ENCODE measurements around the gene ITGB7. TPM values are rescaled to one million over a fixed set of nuclear protein-coding genes. Genes with fewer than 3 reads are reported as not detected.
A peak's percentile ranks its signal among the peaks of the same experiment; 100 is the strongest.

The ITGB7 gene
- total and polyA plus RNA-seq, 12 donors = 0.33 to 7.4 (median 3.7) TPM

GRCh38 chr12:53147653-53148052 lies 59.4 kb downstream of the ITGB7 start:
- Histone ChIP-seq H3K4me3 (no peak overlapping the region), H3K9me3 (replicated peaks in 1 of 3) (no peaks in the 10 kb centered on the region), H3K4me1 (replicated peaks in 1 of 2) (no peaks in the 10 kb centered on the region), H3K27ac (no peak overlapping the region), H3K36me3 (replicated peaks in 1 of 2) (no peaks in the 10 kb centered on the region), H3K27me3 (no peaks in the 10 kb centered on the region)
- intact Hi-C loops (cut with DNase I) = no loop called here
- DNase-seq = no peak
- WGBS, 4 donors = 73 to 86% (median 86%) methylated on average over 15 of the region's 15 CpGs
- TF ChIP-seq CTCF (IDR thresholded peaks at IDR 0.05) (no peak), POLR2A (IDR thresholded peaks at IDR 0.05) (no peak)

GRCh38 chr12:53147181-53147580 lies 59.9 kb downstream of the ITGB7 start:
- 79 to 82% (median 80%) methylated on average over 5 of the region's 5 CpGs for WGBS, 4 donors
- no peak overlapping the region for H3K27ac ChIP-seq
- no peak for TF ChIP-seq CTCF (IDR thresholded peaks at IDR 0.05)
- TF ChIP-seq POLR2A (IDR thresholded peaks at IDR 0.05) = no peak
- H3K36me3 ChIP-seq (replicated peaks in 1 of 2) = no peaks in the 10 kb centered on the region
- H3K4me3 ChIP-seq = no peak overlapping the region
- DNase-seq = no peak
- intact Hi-C loops (cut with DNase I) = no loop called here
- no peaks in the 10 kb centered on the region for H3K4me1 ChIP-seq (replicated peaks in 1 of 2)
- no peaks in the 10 kb centered on the region for H3K9me3 ChIP-seq (replicated peaks in 1 of 3)
- H3K27me3 ChIP-seq = no peaks in the 10 kb centered on the region

GRCh38 chr12:53145383-53146260 lies 61.4 kb downstream of the ITGB7 start:
- H3K4me1 ChIP-seq (replicated peaks in 1 of 2) = no peaks in the 10 kb centered on the region
- H3K27me3 ChIP-seq = no peaks in the 10 kb centered on the region
- peak; percentile 40 to 74 (median 67) for DNase-seq
- TF ChIP-seq CTCF (IDR thresholded peaks at IDR 0.05) (no peak), POLR2A (IDR thresholded peaks at IDR 0.05) (no peak)
- H3K4me3 ChIP-seq = no peak overlapping the region
- no peaks in the 10 kb centered on the region for H3K9me3 ChIP-seq (replicated peaks in 1 of 3)
- no peaks in the 10 kb centered on the region for H3K36me3 ChIP-seq (replicated peaks in 1 of 2)
- H3K27ac ChIP-seq = peak overlapping the region in 1 of 5 donors; percentile 31
- intact Hi-C loops (cut with DNase I) = no loop called here
- 78 to 81% (median 79%) methylated on average over 5 of the region's 5 CpGs for WGBS, 4 donors

- no peak for DNase-seq
- TF ChIP-seq POLR2A (IDR thresholded peaks at IDR 0.05) (no peak), CTCF (IDR thresholded peaks at IDR 0.05) (no peak)
- no peak overlapping the region for H3K4me3 ChIP-seq
- no peaks in the 10 kb centered on the region for H3K36me3 ChIP-seq (replicated peaks in 1 of 2)
- H3K9me3 ChIP-seq (replicated peaks in 1 of 3) = no peaks in the 10 kb centered on the region
- WGBS, 4 donors = 91 to 95% (median 93%) methylated on average over 4 of the region's 4 CpGs
- H3K27ac ChIP-seq = no peak overlapping the region
- no peaks in the 10 kb centered on the region for H3K4me1 ChIP-seq (replicated peaks in 1 of 2)
- no peaks in the 10 kb centered on the region for H3K27me3 ChIP-seq
- intact Hi-C loops (cut with DNase I) = no loop called here
These were observed 63.7 kb downstream of the ITGB7 start for GRCh38 chr12:53143355-53143754.

Small RNA genes within 50 kb of the gene (small RNA-seq; reads per million reads assigned to genes)
- gene HIGD1AP1 = 0 reads per million in 2 donors

Other genes starting within 250 kb of the ITGB7 start
- 100 to 1,000 TPM; 324 to 800 (median 571) TPM for gene EIF4B, start 200.8 kb downstream of the ITGB7 start, total RNA-seq
- 100 to 1,000 TPM in 2 of 3 donors, 10 to 100 TPM in 1; 77.1 to 282 (median 138) TPM for gene EIF4B, start 200.8 kb downstream of the ITGB7 start, polyA plus RNA-seq
- 100 to 1,000 TPM in 7 of 9 donors, 10 to 100 TPM in 2; 21.8 to 268 (median 171) TPM for gene TNS2, start 157.2 kb downstream of the ITGB7 start, total RNA-seq
- gene TNS2, start 157.2 kb downstream of the ITGB7 start, polyA plus RNA-seq = 1,000 to 10,000 TPM in 1 of 3 donors, 100 to 1,000 TPM in 1, 10 to 100 TPM in 1; 36.8 to 1,019 (median 396) TPM
- 10 to 100 TPM; 28.9 to 74.6 (median 45.0) TPM for gene SPRYD3, start 127.9 kb downstream of the ITGB7 start, total RNA-seq
- gene SPRYD3, start 127.9 kb downstream of the ITGB7 start, polyA plus RNA-seq = 10 to 100 TPM; 16.4 to 52.8 (median 29.0) TPM
- gene IGFBP6, start 109.6 kb downstream of the ITGB7 start, total RNA-seq = 100 to 1,000 TPM in 6 of 9 donors, 10 to 100 TPM in 3; 12.9 to 559 (median 131) TPM
- gene IGFBP6, start 109.6 kb downstream of the ITGB7 start, polyA plus RNA-seq = 100 to 1,000 TPM in 2 of 3 donors, 10 to 100 TPM in 1; 26.4 to 478 (median 337) TPM
- under 1 TPM in 1 of 9 donors, not detected in 8; 0.79 TPM for gene SOAT2, start 103.8 kb downstream of the ITGB7 start, total RNA-seq
- under 1 TPM in 2 of 3 donors, not detected in 1; 0.34 to 0.48 TPM for gene SOAT2, start 103.8 kb downstream of the ITGB7 start, polyA plus RNA-seq
- 10 to 100 TPM in 8 of 9 donors, 1 to 10 TPM in 1; 8.8 to 61.0 (median 20.9) TPM for gene ZNF740, start 26.5 kb downstream of the ITGB7 start, total RNA-seq
- 10 to 100 TPM in 2 of 3 donors, 1 to 10 TPM in 1; 6.6 to 11.3 (median 11.3) TPM for gene ZNF740, start 26.5 kb downstream of the ITGB7 start, polyA plus RNA-seq
- gene CSAD, start 26.3 kb downstream of the ITGB7 start, total RNA-seq = 10 to 100 TPM in 7 of 9 donors, 1 to 10 TPM in 2; 2.3 to 43.4 (median 19.8) TPM
- 100 to 1,000 TPM in 2 of 3 donors, 10 to 100 TPM in 1; 10.9 to 140 (median 100) TPM for gene CSAD, start 26.3 kb downstream of the ITGB7 start, polyA plus RNA-seq
- gene RARG, start 25.0 kb upstream of the ITGB7 start, total RNA-seq = 10 to 100 TPM in 8 of 9 donors, 1 to 10 TPM in 1; 3.8 to 36.4 (median 23.9) TPM
- gene RARG, start 25.0 kb upstream of the ITGB7 start, polyA plus RNA-seq = 10 to 100 TPM in 2 of 3 donors, 1 to 10 TPM in 1; 9.2 to 36.2 (median 25.8) TPM
- 1 to 10 TPM in 6 of 9 donors, under 1 TPM in 3; 0.69 to 4.2 (median 1.4) TPM for gene ESPL1, start 61.0 kb upstream of the ITGB7 start, total RNA-seq
- under 1 TPM; 0.56 to 0.81 (median 0.79) TPM for gene ESPL1, start 61.0 kb upstream of the ITGB7 start, polyA plus RNA-seq
- 100 to 1,000 TPM; 501 to 976 (median 694) TPM for gene PFDN5, start 88.3 kb upstream of the ITGB7 start, total RNA-seq
- 1,000 to 10,000 TPM in 2 of 3 donors, 100 to 1,000 TPM in 1; 840 to 2,052 (median 2,012) TPM for gene PFDN5, start 88.3 kb upstream of the ITGB7 start, polyA plus RNA-seq
- gene MYG1, start 92.4 kb upstream of the ITGB7 start, total RNA-seq = 10 to 100 TPM; 56.8 to 94.9 (median 70.2) TPM
- 100 to 1,000 TPM in 2 of 3 donors, 10 to 100 TPM in 1; 45.9 to 240 (median 220) TPM for gene MYG1, start 92.4 kb upstream of the ITGB7 start, polyA plus RNA-seq
- gene AAAS, start 114.4 kb upstream of the ITGB7 start, total RNA-seq = 100 to 1,000 TPM in 2 of 9 donors, 10 to 100 TPM in 7; 50.1 to 108 (median 74.1) TPM
- gene AAAS, start 114.4 kb upstream of the ITGB7 start, polyA plus RNA-seq = 100 to 1,000 TPM in 2 of 3 donors, 10 to 100 TPM in 1; 59.2 to 210 (median 172) TPM
- gene SP7, start 129.1 kb upstream of the ITGB7 start, total RNA-seq = not detected
- under 1 TPM in 1 of 3 donors, not detected in 2; 0.03 TPM for gene SP7, start 129.1 kb upstream of the ITGB7 start, polyA plus RNA-seq
- 10 to 100 TPM; 34.9 to 90.0 (median 56.3) TPM for gene SP1, start 172.9 kb upstream of the ITGB7 start, total RNA-seq
- gene SP1, start 172.9 kb upstream of the ITGB7 start, polyA plus RNA-seq = 10 to 100 TPM; 16.3 to 48.8 (median 18.3) TPM
- 100 to 1,000 TPM in 2 of 9 donors, 10 to 100 TPM in 7; 26.7 to 106 (median 79.8) TPM for gene AMHR2, start 216.6 kb upstream of the ITGB7 start, total RNA-seq
- gene AMHR2, start 216.6 kb upstream of the ITGB7 start, polyA plus RNA-seq = 10 to 100 TPM; 19.8 to 41.2 (median 26.6) TPM
- gene PRR13, start 234.5 kb upstream of the ITGB7 start, total RNA-seq = 100 to 1,000 TPM in 7 of 9 donors, 10 to 100 TPM in 2; 68.2 to 233 (median 128) TPM
- 100 to 1,000 TPM; 127 to 407 (median 130) TPM for gene PRR13, start 234.5 kb upstream of the ITGB7 start, polyA plus RNA-seq
- 1,000 to 10,000 TPM in 2 of 9 donors, 100 to 1,000 TPM in 7; 255 to 1,158 (median 547) TPM for gene PCBP2, start 244.9 kb upstream of the ITGB7 start, total RNA-seq
- gene PCBP2, start 244.9 kb upstream of the ITGB7 start, polyA plus RNA-seq = 100 to 1,000 TPM; 521 to 757 (median 545) TPM

All from adrenal gland (tissue), 12 donors.